ENCODE results near the gene ZSCAN5A.
"Not testable (repeated sequence)": the region's sequence is repeated elsewhere in the genome, so short reads cannot be mapped to it uniquely, and the experiment has no call there.

Gene ZSCAN5A

GRCh38 chr19:56314381-56315076, at the start of gene ZSCAN5A:
ZSCAN5A (minus strand) TSS chr19:56314839; CDS start chr19:56225046, 89,793 bp downstream.
- DNase-seq: peak; percentile 99

- DNase-seq: no peak
Measured at GRCh38 chr19:56360841-56361240, 46.2 kb upstream of the ZSCAN5A start.

GRCh38 chr19:56356944-56357343, 42.3 kb upstream of the ZSCAN5A start:
- no peak for DNase-seq

- DNase-seq: no peak
Measured at GRCh38 chr19:56355517-56355916, 40.9 kb upstream of the ZSCAN5A start.

GRCh38 chr19:56351208-56351607, 36.6 kb upstream of the ZSCAN5A start:
- DNase-seq: no peak

GRCh38 chr19:56350416-56351045, 35.9 kb upstream of the ZSCAN5A start:
- DNase-seq: peak; percentile 68

GRCh38 chr19:56348289-56348877, 33.7 kb upstream of the ZSCAN5A start:
- DNase-seq: no peak

GRCh38 chr19:56347163-56347778, 32.6 kb upstream of the ZSCAN5A start:
- no peak for DNase-seq

GRCh38 chr19:56341948-56342347, 27.3 kb upstream of the ZSCAN5A start:
- no peak for DNase-seq

GRCh38 chr19:56339031-56339430, 24.4 kb upstream of the ZSCAN5A start:
- DNase-seq: not testable (repeated sequence)

- not testable (repeated sequence) for DNase-seq
Measured at GRCh38 chr19:56337077-56337476, 22.4 kb upstream of the ZSCAN5A start.

GRCh38 chr19:56335371-56335770, 20.7 kb upstream of the ZSCAN5A start:
- DNase-seq: not testable (repeated sequence)

- DNase-seq: peak; percentile 65
Measured at GRCh38 chr19:56333506-56333905, 18.9 kb upstream of the ZSCAN5A start.

- DNase-seq: no peak
Measured at GRCh38 chr19:56332695-56333094, 18.1 kb upstream of the ZSCAN5A start.

- no peak for DNase-seq
Measured at GRCh38 chr19:56324436-56324835, 9.8 kb upstream of the ZSCAN5A start.

- DNase-seq: no peak
Measured at GRCh38 chr19:56321989-56322440, 7.4 kb upstream of the ZSCAN5A start.

GRCh38 chr19:56321254-56321988, 6.8 kb upstream of the ZSCAN5A start:
- no peak for DNase-seq

GRCh38 chr19:56319991-56320390, 5.4 kb upstream of the ZSCAN5A start:
- no peak for DNase-seq

- DNase-seq: no peak
Measured at GRCh38 chr19:56317749-56318148, 3.1 kb upstream of the ZSCAN5A start.

- no peak for DNase-seq
Measured at GRCh38 chr19:56316728-56317127, 2.1 kb upstream of the ZSCAN5A start.

- DNase-seq: peak; percentile 96
Measured at GRCh38 chr19:56315077-56315828, 614 bp upstream of the ZSCAN5A start.

GRCh38 chr19:56314018-56314380, 640 bp downstream of the ZSCAN5A start:
- no peak for DNase-seq
